K562 treated with DMSO at 1 percent for 24 hours (cell line): Measurements from ENCODE around the gene TMEM161B. TPM values are rescaled to one million over a fixed set of nuclear protein-coding genes. Genes with fewer than 3 reads are reported as not detected.

Source experiments
- total RNA-seq: library from RNA; unstranded; fragments of 300-600 nt; gene quantifications from 2 replicates; pipeline ENCODE4 v1.2.3, GENCODE V29; 2022; ENCODE audit warnings: low read depth; ENCODE audit not compliant: insufficient read depth

The TMEM161B gene
- 7.3 and 10.6 TPM in 2 replicates for total RNA-seq

GRCh38 chr5:88268385-88269184 is at the start of gene TMEM161B:
Gene TMEM161B, minus strand, starts transcription at chr5:88268845. Its CDS starts 122 bp downstream, at chr5:88268723.

